Activated T-cell treated with anti-CD3 and anti-CD28 coated beads, Interleukin-2, amount 50 U/mL, for 24 hours (primary cell): Measurements from ENCODE around the gene SKAP2.

Source experiments
- DNase-seq: peaks from one replicate; pipeline ENCODE4 v3.0.0-alpha.2; 2020
- H3K27ac Mint-ChIP-seq: 2 replicates; pipeline ENCODE4 v1.8.0; 2020; ENCODE audit warnings: mild to moderate bottlenecking, mixed read lengths
- H3K27me3 Mint-ChIP-seq: 2 replicates; pipeline ENCODE4 v1.8.0; 2020; ENCODE audit warnings: mixed read lengths
- H3K36me3 Mint-ChIP-seq: 2 replicates; pipeline ENCODE4 v1.8.0; 2020; ENCODE audit warnings: low read depth, mixed read lengths
- H3K4me1 Mint-ChIP-seq: 2 replicates; pipeline ENCODE4 v1.8.0; 2020; ENCODE audit warnings: low read depth, mixed read lengths
- H3K4me3 Mint-ChIP-seq: 2 replicates; pipeline ENCODE4 v1.8.0; 2020; ENCODE audit warnings: mild to moderate bottlenecking, moderate library complexity, mixed read lengths
- H3K9me3 Mint-ChIP-seq: 2 replicates; pipeline ENCODE4 v1.8.0; 2020; ENCODE audit warnings: mixed read lengths

SKAP2 gene

DNA sequence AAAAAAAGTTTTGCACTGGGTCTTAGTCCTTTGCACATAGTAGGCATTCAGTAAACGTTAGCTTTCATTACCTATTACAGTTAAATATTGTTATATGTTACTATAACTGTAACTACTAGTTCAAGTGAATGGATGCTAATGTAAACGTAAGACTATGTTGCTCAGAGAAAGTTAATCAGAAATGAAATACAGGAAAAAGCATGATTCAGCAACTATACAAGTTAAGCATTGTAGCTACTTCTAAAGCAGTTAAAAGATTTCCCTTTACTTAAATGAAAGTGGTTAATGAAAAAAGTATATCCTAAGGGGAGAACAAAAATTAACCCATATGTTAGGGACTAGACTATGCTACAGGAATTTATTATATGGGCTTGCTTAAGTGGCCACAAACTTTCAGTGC, 121.2 kb downstream of the SKAP2 start:
- H3K27me3 Mint-ChIP-seq = peaks cover 3% of the 10 kb centered on the region
- H3K4me3 Mint-ChIP-seq = no peak overlapping the region
- no peak overlapping the region for H3K27ac Mint-ChIP-seq
- no peaks in the 10 kb centered on the region for H3K36me3 Mint-ChIP-seq
- no peaks in the 10 kb centered on the region for H3K4me1 Mint-ChIP-seq
- DNase-seq = no peak
- no peaks in the 10 kb centered on the region for H3K9me3 Mint-ChIP-seq

DNA sequence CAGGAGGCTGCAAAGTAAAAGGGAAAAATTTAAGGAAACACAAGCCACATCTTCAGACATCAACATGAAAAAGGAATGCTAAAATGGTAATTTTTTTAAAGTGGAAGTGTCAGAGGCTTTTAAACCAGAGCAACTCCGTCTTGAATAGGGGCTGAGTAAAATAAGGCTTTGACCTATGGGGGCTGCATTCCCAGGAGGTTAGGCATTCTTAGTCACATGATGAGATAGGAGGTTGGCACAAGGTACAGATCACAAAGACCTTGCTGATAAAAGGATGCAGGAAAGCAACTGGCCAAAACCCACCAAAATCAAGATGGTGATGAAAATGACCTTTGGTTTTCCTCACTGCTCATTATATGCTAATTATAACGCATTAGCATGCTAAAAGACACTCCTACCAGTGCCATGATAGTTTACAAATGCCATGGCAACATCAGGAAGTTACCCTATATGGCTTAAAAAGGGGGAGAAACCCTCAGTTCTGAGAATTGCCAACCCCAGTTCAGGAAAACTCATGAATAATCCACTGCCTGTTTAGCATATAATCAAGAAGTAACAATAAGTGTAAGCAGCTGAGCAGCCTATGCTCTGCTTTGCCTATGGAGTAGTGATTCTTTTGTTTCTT, 128.3 kb downstream of the SKAP2 start:
- Mint-ChIP-seq H3K27ac (no peak overlapping the region), H3K4me3 (no peak overlapping the region), H3K27me3 (no peaks in the 10 kb centered on the region), H3K4me1 (no peaks in the 10 kb centered on the region), H3K36me3 (peaks cover 4% of the 10 kb centered on the region), H3K9me3 (no peaks in the 10 kb centered on the region)
- DNase-seq = no peak

DNA sequence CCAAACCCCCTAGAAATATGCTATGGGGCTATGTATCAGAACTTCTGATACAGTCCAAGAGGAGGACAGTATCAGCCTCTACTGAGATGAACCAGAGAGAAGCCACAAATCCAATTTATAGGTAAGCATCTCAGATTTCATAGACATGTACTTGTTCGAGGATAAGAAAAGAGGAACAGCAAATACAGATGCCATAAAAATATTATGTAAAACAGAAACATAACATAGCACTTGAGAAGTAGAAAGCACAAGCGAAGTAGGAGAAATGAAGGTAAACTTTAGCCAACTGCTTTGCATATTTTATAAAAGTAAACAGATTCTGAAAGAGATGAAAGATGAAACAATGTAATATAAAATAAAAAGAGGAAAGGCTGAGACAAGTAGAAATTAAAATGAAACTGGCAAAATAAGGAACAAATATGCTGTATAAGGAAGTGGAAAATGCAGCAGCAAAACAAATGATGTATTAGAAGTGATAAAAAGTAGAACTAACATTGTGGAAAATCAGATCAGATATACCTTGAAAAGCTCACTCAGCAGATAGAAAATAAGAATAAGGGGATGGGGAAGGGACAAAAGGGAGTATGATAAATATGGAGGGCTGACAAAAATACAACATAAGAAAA, 135.1 kb downstream of the SKAP2 start:
- no peaks in the 10 kb centered on the region for H3K9me3 Mint-ChIP-seq
- no peaks in the 10 kb centered on the region for H3K36me3 Mint-ChIP-seq
- H3K4me1 Mint-ChIP-seq = no peaks in the 10 kb centered on the region

DNA sequence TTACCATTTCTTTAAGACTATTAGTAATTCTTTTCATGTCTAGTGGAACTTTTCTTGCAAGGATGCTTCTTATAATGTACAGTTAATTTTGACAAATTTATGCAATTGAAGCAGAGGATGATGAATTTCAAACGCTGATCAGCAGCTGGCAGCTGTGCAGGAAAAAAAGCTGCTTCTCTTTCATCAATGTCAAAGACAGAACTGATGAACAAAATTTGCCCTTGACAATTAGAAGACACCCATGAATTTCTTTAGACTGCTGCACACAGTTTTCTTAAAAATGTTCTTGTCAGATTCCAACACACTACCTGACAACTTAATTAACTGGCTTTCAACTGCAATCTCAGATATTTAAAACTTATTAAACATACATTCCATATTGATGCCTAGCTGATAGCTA, 138.3 kb downstream of the SKAP2 start:
- DNase-seq = no peak
- H3K27me3 Mint-ChIP-seq = no peaks in the 10 kb centered on the region
- H3K27ac Mint-ChIP-seq = no peak overlapping the region
- no peaks in the 10 kb centered on the region for H3K4me1 Mint-ChIP-seq
- H3K4me3 Mint-ChIP-seq = no peak overlapping the region
- peaks cover 2% of the 10 kb centered on the region for H3K36me3 Mint-ChIP-seq
- no peaks in the 10 kb centered on the region for H3K9me3 Mint-ChIP-seq

More for the DNA sequence above, 135.1 kb downstream of the SKAP2 start:
- Mint-ChIP-seq H3K4me3 (no peak overlapping the region), H3K27ac (no peak overlapping the region), H3K27me3 (no peaks in the 10 kb centered on the region)
- DNase-seq = no peak

- Mint-ChIP-seq H3K4me3 (no peak overlapping the region), H3K36me3 (peaks cover 2% of the 10 kb centered on the region), H3K4me1 (no peaks in the 10 kb centered on the region), H3K27me3 (no peaks in the 10 kb centered on the region), H3K27ac (no peak overlapping the region), H3K9me3 (no peaks in the 10 kb centered on the region)
- DNase-seq = no peak
These were observed 139.6 kb downstream of the SKAP2 start for GRCh38 chr7:26724795-26725194.

DNA sequence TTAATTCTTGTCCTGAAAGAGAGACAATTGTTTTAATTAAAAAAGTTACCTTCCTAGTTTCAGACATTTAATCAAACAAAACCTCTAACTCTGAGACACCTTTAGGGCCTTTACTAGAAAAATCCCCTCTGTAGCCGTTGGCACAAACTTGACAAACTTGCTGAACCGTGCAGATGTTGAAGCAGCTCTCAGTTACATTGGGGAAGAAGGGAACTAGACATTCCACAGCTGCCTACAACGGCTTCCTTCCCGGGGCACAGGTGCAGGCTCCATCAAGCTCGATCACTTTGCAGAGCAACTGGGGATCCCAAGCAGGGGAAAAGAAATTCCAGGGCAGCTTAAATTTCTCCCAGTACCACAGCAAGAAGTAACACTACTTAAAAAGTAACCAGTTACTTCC, 141.3 kb downstream of the SKAP2 start:
- H3K27me3 Mint-ChIP-seq = no peaks in the 10 kb centered on the region
- no peaks in the 10 kb centered on the region for H3K4me1 Mint-ChIP-seq
- no peaks in the 10 kb centered on the region for H3K9me3 Mint-ChIP-seq
- H3K36me3 Mint-ChIP-seq = peaks cover 2% of the 10 kb centered on the region
- no peak overlapping the region for H3K4me3 Mint-ChIP-seq
- DNase-seq = no peak
- H3K27ac Mint-ChIP-seq = no peak overlapping the region

GRCh38 chr7:26721450-26721849, 142.9 kb downstream of the SKAP2 start:
- H3K9me3 Mint-ChIP-seq = no peaks in the 10 kb centered on the region
- H3K36me3 Mint-ChIP-seq = peaks cover 2% of the 10 kb centered on the region
- H3K27ac Mint-ChIP-seq = no peak overlapping the region
- DNase-seq = no peak
- H3K27me3 Mint-ChIP-seq = no peaks in the 10 kb centered on the region
- H3K4me1 Mint-ChIP-seq = no peaks in the 10 kb centered on the region
- no peak overlapping the region for H3K4me3 Mint-ChIP-seq

- Mint-ChIP-seq H3K27ac (no peak overlapping the region), H3K27me3 (no peaks in the 10 kb centered on the region), H3K9me3 (no peaks in the 10 kb centered on the region), H3K4me3 (no peak overlapping the region), H3K36me3 (peaks cover 2% of the 10 kb centered on the region), H3K4me1 (no peaks in the 10 kb centered on the region)
- DNase-seq = no peak
These were observed 146.3 kb downstream of the SKAP2 start for GRCh38 chr7:26718063-26718462.

DNA sequence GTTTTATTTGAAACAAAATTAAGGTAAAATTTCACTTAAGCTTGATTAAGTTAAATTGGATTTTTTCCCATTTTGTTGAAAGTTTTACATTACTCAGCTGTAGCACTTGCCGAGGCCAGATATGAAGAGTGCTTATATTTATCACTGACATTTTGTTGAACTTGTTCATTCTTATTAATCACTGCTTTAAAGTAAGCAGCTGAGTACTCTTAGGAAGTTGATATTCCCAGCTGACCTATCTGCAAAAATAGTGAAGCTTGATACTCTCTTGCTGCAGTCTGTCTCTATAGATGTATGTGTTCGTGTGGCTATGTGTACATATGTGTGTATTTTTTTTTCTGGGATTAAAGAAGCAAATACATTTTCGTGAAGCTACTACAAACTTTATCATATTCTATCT, 150.0 kb downstream of the SKAP2 start:
- no peak for DNase-seq
- H3K36me3 Mint-ChIP-seq = no peaks in the 10 kb centered on the region
- no peak overlapping the region for H3K4me3 Mint-ChIP-seq
- H3K4me1 Mint-ChIP-seq = no peaks in the 10 kb centered on the region
- H3K27ac Mint-ChIP-seq = no peak overlapping the region
- H3K27me3 Mint-ChIP-seq = no peaks in the 10 kb centered on the region
- H3K9me3 Mint-ChIP-seq = no peaks in the 10 kb centered on the region

DNA sequence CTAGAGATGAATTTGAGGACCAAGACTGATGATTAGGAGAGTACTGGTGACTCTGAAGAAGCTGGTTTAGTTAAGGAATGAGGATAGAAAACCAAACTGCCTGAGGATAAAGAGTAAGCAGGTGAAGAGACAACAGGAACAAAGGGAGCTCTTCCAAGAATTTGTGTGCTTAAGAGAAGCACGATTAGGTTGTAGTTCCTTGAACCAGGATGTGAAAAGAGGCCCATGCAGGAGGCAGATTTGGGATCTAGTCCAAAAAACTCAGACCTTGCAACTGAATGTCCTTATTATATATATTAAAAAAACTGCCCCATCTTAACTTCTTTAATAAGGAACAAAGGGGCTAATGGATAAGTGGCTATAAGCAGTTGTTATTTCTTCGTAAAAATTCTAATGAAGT, 150.4 kb downstream of the SKAP2 start:
- H3K27me3 Mint-ChIP-seq = no peaks in the 10 kb centered on the region
- H3K4me1 Mint-ChIP-seq = no peaks in the 10 kb centered on the region
- H3K27ac Mint-ChIP-seq = no peak overlapping the region
- no peaks in the 10 kb centered on the region for H3K9me3 Mint-ChIP-seq
- no peak overlapping the region for H3K4me3 Mint-ChIP-seq
- DNase-seq = no peak
- no peaks in the 10 kb centered on the region for H3K36me3 Mint-ChIP-seq

GRCh38 chr7:26709210-26709990, 155.0 kb downstream of the SKAP2 start:
- DNase-seq = no peak
- Mint-ChIP-seq H3K36me3 (no peaks in the 10 kb centered on the region), H3K27me3 (no peaks in the 10 kb centered on the region), H3K4me1 (no peaks in the 10 kb centered on the region), H3K4me3 (no peak overlapping the region), H3K27ac (no peak overlapping the region), H3K9me3 (no peaks in the 10 kb centered on the region)

GRCh38 chr7:26705567-26705966, 158.8 kb downstream of the SKAP2 start:
- Mint-ChIP-seq H3K4me1 (no peaks in the 10 kb centered on the region), H3K4me3 (no peak overlapping the region), H3K9me3 (no peaks in the 10 kb centered on the region), H3K36me3 (no peaks in the 10 kb centered on the region), H3K27me3 (peaks cover 5% of the 10 kb centered on the region), H3K27ac (no peak overlapping the region)
- DNase-seq = no peak

DNA sequence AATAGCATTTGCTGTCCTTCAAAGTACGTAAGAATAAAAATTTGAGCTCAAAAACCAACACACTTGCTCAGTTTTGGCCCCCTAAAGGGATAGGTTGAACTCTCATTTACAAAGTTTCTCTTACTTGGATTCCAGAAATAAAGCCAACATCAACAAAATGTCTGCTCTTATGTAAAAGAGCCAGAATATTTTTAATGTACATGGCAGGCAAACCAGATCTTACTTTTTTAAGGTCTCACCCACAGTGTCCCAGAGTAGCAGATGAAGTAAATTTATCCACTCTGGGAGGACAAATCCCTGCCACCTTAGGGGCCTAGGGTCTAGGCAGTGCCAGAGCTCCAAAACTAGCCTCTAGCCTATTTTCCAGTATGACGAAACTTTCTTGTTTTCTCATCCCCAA, 159.6 kb downstream of the SKAP2 start:
- H3K4me3 Mint-ChIP-seq = no peak overlapping the region
- peaks cover 5% of the 10 kb centered on the region for H3K27me3 Mint-ChIP-seq
- H3K36me3 Mint-ChIP-seq = no peaks in the 10 kb centered on the region
- H3K4me1 Mint-ChIP-seq = no peaks in the 10 kb centered on the region
- no peaks in the 10 kb centered on the region for H3K9me3 Mint-ChIP-seq
- H3K27ac Mint-ChIP-seq = no peak overlapping the region
- DNase-seq = no peak

DNA sequence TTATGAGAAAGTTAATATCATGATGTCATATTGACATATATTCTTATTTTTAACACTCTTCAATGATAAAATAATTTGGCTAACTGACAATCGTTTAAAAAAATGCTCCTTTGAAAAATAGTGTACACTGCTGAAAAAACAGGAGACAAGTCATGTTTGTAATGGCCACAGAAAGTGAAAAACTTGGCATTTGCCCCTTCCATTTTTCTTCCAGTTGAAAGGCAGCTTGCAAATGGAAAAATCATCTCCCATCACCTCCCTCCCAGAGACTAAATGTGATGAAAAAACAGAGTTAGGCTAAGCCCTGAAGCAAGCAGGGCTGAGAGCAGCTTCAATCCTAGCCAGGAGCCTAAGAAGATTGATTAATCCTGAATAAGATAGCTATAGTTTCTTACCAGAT, 160.4 kb downstream of the SKAP2 start:
- H3K27me3 Mint-ChIP-seq = peaks cover 5% of the 10 kb centered on the region
- H3K4me3 Mint-ChIP-seq = no peak overlapping the region
- DNase-seq = no peak
- no peaks in the 10 kb centered on the region for H3K4me1 Mint-ChIP-seq
- H3K9me3 Mint-ChIP-seq = no peaks in the 10 kb centered on the region
- no peak overlapping the region for H3K27ac Mint-ChIP-seq
- no peaks in the 10 kb centered on the region for H3K36me3 Mint-ChIP-seq

- Mint-ChIP-seq H3K4me1 (no peaks in the 10 kb centered on the region), H3K4me3 (no peak overlapping the region), H3K9me3 (no peaks in the 10 kb centered on the region), H3K36me3 (no peaks in the 10 kb centered on the region), H3K27me3 (peaks cover 7% of the 10 kb centered on the region), H3K27ac (no peak overlapping the region)
- DNase-seq = no peak
These were observed 163.5 kb downstream of the SKAP2 start for GRCh38 chr7:26700893-26701292.
